ENCODE results near the gene EGLN2. TPM values are rescaled to one million over a fixed set of nuclear protein-coding genes. Genes with fewer than 3 reads are reported as not detected.
"Not testable (repeated sequence)": the region's sequence is repeated elsewhere in the genome, so short reads cannot be mapped to it uniquely, and the experiment has no call there.

Gene EGLN2
- polyA plus RNA-seq, 1 donor (not counting 4 experiments of a cell fraction or from before 2014, with no cell fraction given) = 31.6 TPM

- TF ChIP-seq, protein P1, sequence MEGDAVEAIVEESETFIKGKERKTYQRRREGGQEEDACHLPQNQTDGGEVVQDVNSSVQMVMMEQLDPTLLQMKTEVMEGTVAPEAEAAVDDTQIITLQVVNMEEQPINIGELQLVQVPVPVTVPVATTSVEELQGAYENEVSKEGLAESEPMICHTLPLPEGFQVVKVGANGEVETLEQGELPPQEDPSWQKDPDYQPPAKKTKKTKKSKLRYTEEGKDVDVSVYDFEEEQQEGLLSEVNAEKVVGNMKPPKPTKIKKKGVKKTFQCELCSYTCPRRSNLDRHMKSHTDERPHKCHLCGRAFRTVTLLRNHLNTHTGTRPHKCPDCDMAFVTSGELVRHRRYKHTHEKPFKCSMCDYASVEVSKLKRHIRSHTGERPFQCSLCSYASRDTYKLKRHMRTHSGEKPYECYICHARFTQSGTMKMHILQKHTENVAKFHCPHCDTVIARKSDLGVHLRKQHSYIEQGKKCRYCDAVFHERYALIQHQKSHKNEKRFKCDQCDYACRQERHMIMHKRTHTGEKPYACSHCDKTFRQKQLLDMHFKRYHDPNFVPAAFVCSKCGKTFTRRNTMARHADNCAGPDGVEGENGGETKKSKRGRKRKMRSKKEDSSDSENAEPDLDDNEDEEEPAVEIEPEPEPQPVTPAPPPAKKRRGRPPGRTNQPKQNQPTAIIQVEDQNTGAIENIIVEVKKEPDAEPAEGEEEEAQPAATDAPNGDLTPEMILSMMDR (optimal IDR thresholded peaks at IDR 0.05 in 1 of 3, IDR thresholded peaks at IDR 0.05 in 1 of 3, conservative IDR thresholded peaks at IDR 0.05 in 1 of 3; ENCODE audit: extremely low read depth in 1 of 3, insufficient read depth in 2 of 3, low read length in 3 of 3) = no peak
- Histone ChIP-seq H3K9me1 (ENCODE audit: control insufficient read depth, extremely low read depth, insufficient read depth, low read length) (no peaks in the 10 kb centered on the region), H3K79me2 (ENCODE audit: control insufficient read depth, insufficient read depth, low read length) (no peaks in the 10 kb centered on the region), H2AFZ (ENCODE audit: control insufficient read depth, low read length) (no peak overlapping the region), H3K4me2 (ENCODE audit: control insufficient read depth, extremely low read depth, insufficient read depth, low read depth, low read length) (no peak overlapping the region), H3K4me1 (ENCODE audit: control insufficient read depth, extremely low read depth, insufficient read depth, low read length) (no peaks in the 10 kb centered on the region), H3K27me3 (ENCODE audit: control insufficient read depth, extremely low read depth, insufficient read depth, low read length) (no peaks in the 10 kb centered on the region), H4K20me1 (ENCODE audit: control insufficient read depth, extremely low read depth, insufficient read depth, low read length) (no peaks in the 10 kb centered on the region), H3K4me3 (ENCODE audit: control insufficient read depth in 2 of 3, extremely low read depth in 1 of 3, insufficient read depth in 2 of 3, low read depth in 1 of 3, low read length in 3 of 3) (no peak overlapping the region), H3K9ac (ENCODE audit: control insufficient read depth, extremely low read depth, insufficient read depth, low read length) (no peak overlapping the region), H3K27ac (ENCODE audit: control insufficient read depth, insufficient read depth, low read length) (no peak overlapping the region), H3K36me3 (ENCODE audit: control insufficient read depth in 2 of 2, extremely low read depth in 1 of 2, insufficient read depth in 2 of 2, low read length in 2 of 2) (peaks cover 0 to 3% of the 10 kb centered on the region in 2 experiments), H3K9me3 (ENCODE audit: control insufficient read depth, low read depth, low read length) (no peaks in the 10 kb centered on the region)
- DNase-seq (ENCODE audit: low read depth, low spot score) (no peak), FAIRE-seq (no peak)
- dilution Hi-C loops (cut with MboI; ENCODE audit: extremely low pct_ligation_motif_present, low sequenced_read_pairs) = no loop called here
These were observed 30.2 kb downstream of the EGLN2 start for GRCh38 chr19:40829205-40829604.

DNA sequence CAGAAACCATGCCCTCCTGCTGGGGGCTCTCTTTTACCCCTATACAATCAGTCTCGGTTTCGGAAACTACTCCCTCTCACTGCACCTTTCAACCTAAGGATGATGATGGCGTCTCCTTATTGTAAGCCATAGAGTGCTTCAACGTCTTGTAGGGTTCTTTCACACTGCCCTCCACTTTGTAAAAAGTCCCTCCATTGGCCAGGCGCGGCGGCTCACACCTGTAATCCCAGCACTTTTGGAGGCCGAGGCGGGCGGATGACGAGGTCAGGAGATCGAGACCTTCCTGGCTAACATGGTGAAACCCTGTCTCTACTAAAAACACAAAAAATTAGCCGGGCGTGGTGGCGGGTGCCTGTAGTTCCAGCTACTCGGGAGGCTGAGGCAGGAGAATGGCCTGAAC is 31.8 kb downstream of the EGLN2 start:
- H3K9me1 ChIP-seq (ENCODE audit: control insufficient read depth, extremely low read depth, insufficient read depth, low read length); H3K36me3 ChIP-seq (ENCODE audit: control insufficient read depth in 2 of 2, extremely low read depth in 1 of 2, insufficient read depth in 2 of 2, low read length in 2 of 2); H3K9me3 ChIP-seq (ENCODE audit: control insufficient read depth, low read depth, low read length); H3K4me3 ChIP-seq (ENCODE audit: control insufficient read depth in 2 of 3, extremely low read depth in 1 of 3, insufficient read depth in 2 of 3, low read depth in 1 of 3, low read length in 3 of 3); H3K4me2 ChIP-seq (ENCODE audit: control insufficient read depth, extremely low read depth, insufficient read depth, low read depth, low read length); dilution Hi-C loops (cut with MboI; ENCODE audit: extremely low pct_ligation_motif_present, low sequenced_read_pairs); H4K20me1 ChIP-seq (ENCODE audit: control insufficient read depth, extremely low read depth, insufficient read depth, low read length); H3K4me1 ChIP-seq (ENCODE audit: control insufficient read depth, extremely low read depth, insufficient read depth, low read length); H3K79me2 ChIP-seq (ENCODE audit: control insufficient read depth, insufficient read depth, low read length); H2AFZ ChIP-seq (ENCODE audit: control insufficient read depth, low read length); H3K27ac ChIP-seq (ENCODE audit: control insufficient read depth, insufficient read depth, low read length); DNase-seq (ENCODE audit: low read depth, low spot score); H3K27me3 ChIP-seq (ENCODE audit: control insufficient read depth, extremely low read depth, insufficient read depth, low read length); H3K9ac ChIP-seq (ENCODE audit: control insufficient read depth, extremely low read depth, insufficient read depth, low read length); FAIRE-seq: not testable (repeated sequence)

All from keratinocyte (primary cell).